H1 (cell line): ENCODE measurements around the gene TPO. TPM values are rescaled to one million over a fixed set of nuclear protein-coding genes. Genes with fewer than 3 reads are reported as not detected.

Experiments used
- CBX5 ChIP-seq: fragments of 300-800, 300-1000 bp; sonication (generic); IDR thresholded peaks from 2 replicates; pipeline ENCODE4 v1.7.1; 2016; ENCODE audit warnings: antibody characterized with exemption, low read length, low read depth
- MAFK ChIP-seq: IDR thresholded peaks from 2 replicates; pipeline ENCODE4 v1.6.1; 2012; ENCODE audit warnings: low read depth, mild to moderate bottlenecking, improper control_type of control experiment, low read length
- TAF1 ChIP-seq: IDR thresholded peaks from 2 replicates; pipeline ENCODE4 v1.6.1; 2011; ENCODE audit warnings: mild to moderate bottlenecking, low read depth, low read length
- TCF12 ChIP-seq: IDR thresholded peaks from 2 replicates; pipeline ENCODE4 v1.6.1; 2011; ENCODE audit warnings: low read depth, mild to moderate bottlenecking, low read length
- TEAD4 ChIP-seq: IDR thresholded peaks from 2 replicates; pipeline ENCODE4 v1.6.1; 2012; ENCODE audit warnings: low read depth, low read length, inconsistent platforms, mixed read lengths
- polyA plus RNA-seq, 7 experiments: library from polyadenylated mRNA; depleted of rRNA in 3 of 7; stranded (reverse) in 5 of 7; unstranded in 2 of 7; fragments of >200 nt in 5 of 7; fragments of 200-250 nt in 2 of 7; gene quantifications; 1 replicate in 5 of 7; 2 replicates in 1 of 7; 4 replicates in 1 of 7; pipeline versions ENCODE4 v1.2.1 to v1.2.3, GENCODE V29; 2011 to 2013; ENCODE audit warnings: missing spikeins in 2 of 7, mixed read lengths in 2 of 7
- total RNA-seq: library from RNA; stranded (reverse); fragmentation: NEBNext Ultra II Directional; extraction: Animal tissue kit (Norgen Biotek cat#: 25700); gene quantifications from 2 replicates; pipeline ENCODE4 v1.2.1, GENCODE V29; 2021
- TF ChIP-seq, protein P1 (sequence below): fragments of 300-600 bp; sonication (generic); IDR thresholded peaks from 2 replicates; pipeline ENCODE4 v1.7.1; 2012; ENCODE audit warnings: low read length, moderate library complexity, mild to moderate bottlenecking, inconsistent platforms; ENCODE audit not compliant: insufficient replicate concordance
- TF ChIP-seq, protein P2 (sequence below), 3 experiments: IDR thresholded peaks; 1 replicate in 2 of 3; 2 replicates in 1 of 3; pipeline versions ENCODE4 v1.5.1 to v1.6.1; 2011; ENCODE audit warnings: low read length in 3 of 3, mild to moderate bottlenecking in 3 of 3, inconsistent platforms in 2 of 3, low read depth in 1 of 3, moderate library complexity in 1 of 3; ENCODE audit not compliant: insufficient read depth in 1 of 3; ENCODE audit errors: control extremely low read depth in 1 of 3
- TF ChIP-seq, protein P3 (sequence below): IDR thresholded peaks from 2 replicates; pipeline ENCODE4 v1.6.1; 2011; ENCODE audit warnings: low read length, improper control_type of control experiment

The TPO gene
- total and polyA plus RNA-seq, 2 of the 8 experiments (the other 6 are each of a cell fraction or from before 2014, with no cell fraction given) = not detected

DNA sequence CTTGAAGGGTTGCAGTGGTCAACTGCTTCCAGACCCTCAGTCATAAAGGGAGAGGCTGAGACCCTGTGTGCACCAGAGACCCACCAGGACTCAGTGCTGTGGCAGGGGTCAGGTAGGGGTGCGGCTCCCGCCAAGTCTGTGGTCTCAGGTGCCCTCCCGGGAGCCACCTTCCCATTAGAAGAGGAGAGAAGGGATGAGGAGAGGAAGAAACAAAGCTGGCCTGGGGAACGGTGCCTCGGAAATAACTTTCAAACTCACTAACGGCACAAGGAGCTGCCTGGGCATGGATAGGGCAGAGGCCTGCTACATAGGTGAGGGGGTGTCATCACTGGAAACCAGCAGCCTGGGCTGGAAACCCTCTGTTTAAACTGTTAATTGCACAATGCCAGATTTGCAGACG is 84.9 kb downstream of the TPO start (continued):
- TF ChIP-seq, protein P1, sequence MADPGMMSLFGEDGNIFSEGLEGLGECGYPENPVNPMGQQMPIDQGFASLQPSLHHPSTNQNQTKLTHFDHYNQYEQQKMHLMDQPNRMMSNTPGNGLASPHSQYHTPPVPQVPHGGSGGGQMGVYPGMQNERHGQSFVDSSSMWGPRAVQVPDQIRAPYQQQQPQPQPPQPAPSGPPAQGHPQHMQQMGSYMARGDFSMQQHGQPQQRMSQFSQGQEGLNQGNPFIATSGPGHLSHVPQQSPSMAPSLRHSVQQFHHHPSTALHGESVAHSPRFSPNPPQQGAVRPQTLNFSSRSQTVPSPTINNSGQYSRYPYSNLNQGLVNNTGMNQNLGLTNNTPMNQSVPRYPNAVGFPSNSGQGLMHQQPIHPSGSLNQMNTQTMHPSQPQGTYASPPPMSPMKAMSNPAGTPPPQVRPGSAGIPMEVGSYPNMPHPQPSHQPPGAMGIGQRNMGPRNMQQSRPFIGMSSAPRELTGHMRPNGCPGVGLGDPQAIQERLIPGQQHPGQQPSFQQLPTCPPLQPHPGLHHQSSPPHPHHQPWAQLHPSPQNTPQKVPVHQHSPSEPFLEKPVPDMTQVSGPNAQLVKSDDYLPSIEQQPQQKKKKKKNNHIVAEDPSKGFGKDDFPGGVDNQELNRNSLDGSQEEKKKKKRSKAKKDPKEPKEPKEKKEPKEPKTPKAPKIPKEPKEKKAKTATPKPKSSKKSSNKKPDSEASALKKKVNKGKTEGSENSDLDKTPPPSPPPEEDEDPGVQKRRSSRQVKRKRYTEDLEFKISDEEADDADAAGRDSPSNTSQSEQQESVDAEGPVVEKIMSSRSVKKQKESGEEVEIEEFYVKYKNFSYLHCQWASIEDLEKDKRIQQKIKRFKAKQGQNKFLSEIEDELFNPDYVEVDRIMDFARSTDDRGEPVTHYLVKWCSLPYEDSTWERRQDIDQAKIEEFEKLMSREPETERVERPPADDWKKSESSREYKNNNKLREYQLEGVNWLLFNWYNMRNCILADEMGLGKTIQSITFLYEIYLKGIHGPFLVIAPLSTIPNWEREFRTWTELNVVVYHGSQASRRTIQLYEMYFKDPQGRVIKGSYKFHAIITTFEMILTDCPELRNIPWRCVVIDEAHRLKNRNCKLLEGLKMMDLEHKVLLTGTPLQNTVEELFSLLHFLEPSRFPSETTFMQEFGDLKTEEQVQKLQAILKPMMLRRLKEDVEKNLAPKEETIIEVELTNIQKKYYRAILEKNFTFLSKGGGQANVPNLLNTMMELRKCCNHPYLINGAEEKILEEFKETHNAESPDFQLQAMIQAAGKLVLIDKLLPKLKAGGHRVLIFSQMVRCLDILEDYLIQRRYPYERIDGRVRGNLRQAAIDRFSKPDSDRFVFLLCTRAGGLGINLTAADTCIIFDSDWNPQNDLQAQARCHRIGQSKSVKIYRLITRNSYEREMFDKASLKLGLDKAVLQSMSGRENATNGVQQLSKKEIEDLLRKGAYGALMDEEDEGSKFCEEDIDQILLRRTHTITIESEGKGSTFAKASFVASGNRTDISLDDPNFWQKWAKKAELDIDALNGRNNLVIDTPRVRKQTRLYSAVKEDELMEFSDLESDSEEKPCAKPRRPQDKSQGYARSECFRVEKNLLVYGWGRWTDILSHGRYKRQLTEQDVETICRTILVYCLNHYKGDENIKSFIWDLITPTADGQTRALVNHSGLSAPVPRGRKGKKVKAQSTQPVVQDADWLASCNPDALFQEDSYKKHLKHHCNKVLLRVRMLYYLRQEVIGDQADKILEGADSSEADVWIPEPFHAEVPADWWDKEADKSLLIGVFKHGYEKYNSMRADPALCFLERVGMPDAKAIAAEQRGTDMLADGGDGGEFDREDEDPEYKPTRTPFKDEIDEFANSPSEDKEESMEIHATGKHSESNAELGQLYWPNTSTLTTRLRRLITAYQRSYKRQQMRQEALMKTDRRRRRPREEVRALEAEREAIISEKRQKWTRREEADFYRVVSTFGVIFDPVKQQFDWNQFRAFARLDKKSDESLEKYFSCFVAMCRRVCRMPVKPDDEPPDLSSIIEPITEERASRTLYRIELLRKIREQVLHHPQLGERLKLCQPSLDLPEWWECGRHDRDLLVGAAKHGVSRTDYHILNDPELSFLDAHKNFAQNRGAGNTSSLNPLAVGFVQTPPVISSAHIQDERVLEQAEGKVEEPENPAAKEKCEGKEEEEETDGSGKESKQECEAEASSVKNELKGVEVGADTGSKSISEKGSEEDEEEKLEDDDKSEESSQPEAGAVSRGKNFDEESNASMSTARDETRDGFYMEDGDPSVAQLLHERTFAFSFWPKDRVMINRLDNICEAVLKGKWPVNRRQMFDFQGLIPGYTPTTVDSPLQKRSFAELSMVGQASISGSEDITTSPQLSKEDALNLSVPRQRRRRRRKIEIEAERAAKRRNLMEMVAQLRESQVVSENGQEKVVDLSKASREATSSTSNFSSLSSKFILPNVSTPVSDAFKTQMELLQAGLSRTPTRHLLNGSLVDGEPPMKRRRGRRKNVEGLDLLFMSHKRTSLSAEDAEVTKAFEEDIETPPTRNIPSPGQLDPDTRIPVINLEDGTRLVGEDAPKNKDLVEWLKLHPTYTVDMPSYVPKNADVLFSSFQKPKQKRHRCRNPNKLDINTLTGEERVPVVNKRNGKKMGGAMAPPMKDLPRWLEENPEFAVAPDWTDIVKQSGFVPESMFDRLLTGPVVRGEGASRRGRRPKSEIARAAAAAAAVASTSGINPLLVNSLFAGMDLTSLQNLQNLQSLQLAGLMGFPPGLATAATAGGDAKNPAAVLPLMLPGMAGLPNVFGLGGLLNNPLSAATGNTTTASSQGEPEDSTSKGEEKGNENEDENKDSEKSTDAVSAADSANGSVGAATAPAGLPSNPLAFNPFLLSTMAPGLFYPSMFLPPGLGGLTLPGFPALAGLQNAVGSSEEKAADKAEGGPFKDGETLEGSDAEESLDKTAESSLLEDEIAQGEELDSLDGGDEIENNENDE = no peak
- TF ChIP-seq TAF1 (no peak), MAFK (no peak), CBX5 (no peak), TCF12 (no peak), TEAD4 (no peak)
- TF ChIP-seq, protein P2, sequence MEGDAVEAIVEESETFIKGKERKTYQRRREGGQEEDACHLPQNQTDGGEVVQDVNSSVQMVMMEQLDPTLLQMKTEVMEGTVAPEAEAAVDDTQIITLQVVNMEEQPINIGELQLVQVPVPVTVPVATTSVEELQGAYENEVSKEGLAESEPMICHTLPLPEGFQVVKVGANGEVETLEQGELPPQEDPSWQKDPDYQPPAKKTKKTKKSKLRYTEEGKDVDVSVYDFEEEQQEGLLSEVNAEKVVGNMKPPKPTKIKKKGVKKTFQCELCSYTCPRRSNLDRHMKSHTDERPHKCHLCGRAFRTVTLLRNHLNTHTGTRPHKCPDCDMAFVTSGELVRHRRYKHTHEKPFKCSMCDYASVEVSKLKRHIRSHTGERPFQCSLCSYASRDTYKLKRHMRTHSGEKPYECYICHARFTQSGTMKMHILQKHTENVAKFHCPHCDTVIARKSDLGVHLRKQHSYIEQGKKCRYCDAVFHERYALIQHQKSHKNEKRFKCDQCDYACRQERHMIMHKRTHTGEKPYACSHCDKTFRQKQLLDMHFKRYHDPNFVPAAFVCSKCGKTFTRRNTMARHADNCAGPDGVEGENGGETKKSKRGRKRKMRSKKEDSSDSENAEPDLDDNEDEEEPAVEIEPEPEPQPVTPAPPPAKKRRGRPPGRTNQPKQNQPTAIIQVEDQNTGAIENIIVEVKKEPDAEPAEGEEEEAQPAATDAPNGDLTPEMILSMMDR (IDR thresholded peaks at IDR 0.05; ENCODE audit: control extremely low read depth in 1 of 3, insufficient read depth in 1 of 3, low read depth in 1 of 3, low read length in 3 of 3) = no peak
- TF ChIP-seq, protein P3, sequence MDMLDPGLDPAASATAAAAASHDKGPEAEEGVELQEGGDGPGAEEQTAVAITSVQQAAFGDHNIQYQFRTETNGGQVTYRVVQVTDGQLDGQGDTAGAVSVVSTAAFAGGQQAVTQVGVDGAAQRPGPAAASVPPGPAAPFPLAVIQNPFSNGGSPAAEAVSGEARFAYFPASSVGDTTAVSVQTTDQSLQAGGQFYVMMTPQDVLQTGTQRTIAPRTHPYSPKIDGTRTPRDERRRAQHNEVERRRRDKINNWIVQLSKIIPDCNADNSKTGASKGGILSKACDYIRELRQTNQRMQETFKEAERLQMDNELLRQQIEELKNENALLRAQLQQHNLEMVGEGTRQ = no peak
